Stimulated activated naive CD8-positive, alpha-beta T cell treated with anti-CD3 and anti-CD28 coated beads, Interleukin-15, Interleukin-2, amounts not matched to agents 100 ng/mL and 50 ng/mL, for 24 hours (primary cell): Measurements from ENCODE around the gene AIDA.

Source experiments
- H3K27ac Mint-ChIP-seq: one replicate; pipeline ENCODE4 v1.8.0; 2021; ENCODE audit warnings: mild to moderate bottlenecking, mixed read lengths
- H3K27me3 Mint-ChIP-seq: one replicate; pipeline ENCODE4 v1.8.0; 2021; ENCODE audit warnings: mixed read lengths
- H3K36me3 Mint-ChIP-seq: one replicate; pipeline ENCODE4 v1.8.0; 2021; ENCODE audit warnings: low read depth, mixed read lengths
- H3K4me1 Mint-ChIP-seq: one replicate; pipeline ENCODE4 v1.8.0; 2021; ENCODE audit warnings: low read depth, mixed read lengths
- H3K4me3 Mint-ChIP-seq: one replicate; pipeline ENCODE4 v1.8.0; 2021; ENCODE audit warnings: mild to moderate bottlenecking, mixed read lengths
- H3K9me3 Mint-ChIP-seq: one replicate; pipeline ENCODE4 v1.8.0; 2021; ENCODE audit warnings: mixed read lengths

AIDA gene

DNA sequence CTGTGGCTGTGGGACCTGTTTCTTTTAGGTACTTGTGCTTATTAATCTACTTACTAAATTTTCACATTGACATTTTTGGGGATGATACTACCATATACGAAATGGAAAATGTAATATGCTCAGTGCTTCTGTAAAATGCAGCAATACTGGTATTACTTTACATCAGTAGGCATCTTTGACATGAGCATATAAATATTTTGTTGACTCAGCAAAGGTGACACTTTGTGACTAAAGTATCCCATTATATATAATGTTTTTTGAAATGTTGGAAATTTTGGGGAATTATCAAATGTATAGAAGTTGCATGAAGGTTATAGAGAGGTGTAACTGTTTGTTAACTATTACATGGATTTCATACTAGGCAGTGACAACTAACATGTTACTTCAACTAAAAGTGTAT lies 22.4 kb upstream of the AIDA start:
- Mint-ChIP-seq H3K27me3 (no peaks in the 10 kb centered on the region), H3K9me3 (no peaks in the 10 kb centered on the region), H3K27ac (no peak overlapping the region), H3K4me1 (peaks cover 21% of the 10 kb centered on the region), H3K36me3 (peaks cover 43% of the 10 kb centered on the region), H3K4me3 (no peak overlapping the region)

DNA sequence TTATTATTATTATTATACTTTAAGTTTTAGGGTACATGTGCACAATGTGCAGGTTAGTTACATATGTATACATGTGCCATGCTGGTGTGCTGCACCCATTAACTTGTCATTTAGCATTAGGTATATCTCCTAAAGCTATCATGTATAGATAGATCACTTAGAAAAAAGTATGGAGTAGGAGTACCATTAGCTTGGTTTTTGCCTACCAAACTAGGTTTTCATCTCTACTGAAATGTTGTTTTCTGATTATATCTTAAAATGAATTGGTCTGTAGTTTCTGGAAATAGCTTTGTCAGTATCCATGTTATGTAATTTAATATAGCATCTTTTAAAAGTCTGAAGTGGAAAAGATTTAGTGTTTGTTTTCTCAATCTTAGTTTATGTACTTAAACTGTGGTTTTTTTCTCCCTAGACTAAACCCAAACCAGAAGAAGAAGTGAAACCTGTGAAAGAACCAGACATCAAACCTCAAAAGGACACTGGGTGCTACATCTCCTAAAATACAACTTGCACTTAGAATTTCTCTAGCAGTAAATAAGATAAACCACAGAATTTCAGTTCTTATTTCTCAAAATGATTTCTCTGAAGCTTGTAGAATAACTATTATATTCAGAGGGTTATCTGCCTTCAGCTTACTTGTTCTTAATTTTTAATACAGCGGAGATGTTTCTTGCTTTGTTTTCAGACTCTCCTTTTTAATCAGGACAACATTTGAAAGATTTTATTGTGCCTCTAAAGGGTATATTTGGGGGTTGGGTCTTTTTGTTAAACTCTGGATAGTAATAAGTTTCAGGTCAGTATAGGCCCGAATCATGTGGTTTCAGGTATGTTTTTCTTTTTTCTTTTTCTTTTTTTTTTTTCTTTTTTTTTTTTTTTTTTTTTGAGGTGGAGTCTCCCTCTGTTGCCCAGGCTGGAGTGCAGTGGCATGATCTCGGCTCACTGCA lies 20.2 kb upstream of the AIDA start:
- Mint-ChIP-seq H3K9me3 (no peaks in the 10 kb centered on the region), H3K27ac (peak overlapping the region; percentile 53), H3K27me3 (no peaks in the 10 kb centered on the region), H3K36me3 (peaks cover 65% of the 10 kb centered on the region), H3K4me3 (no peak overlapping the region), H3K4me1 (peaks cover 21% of the 10 kb centered on the region)

DNA sequence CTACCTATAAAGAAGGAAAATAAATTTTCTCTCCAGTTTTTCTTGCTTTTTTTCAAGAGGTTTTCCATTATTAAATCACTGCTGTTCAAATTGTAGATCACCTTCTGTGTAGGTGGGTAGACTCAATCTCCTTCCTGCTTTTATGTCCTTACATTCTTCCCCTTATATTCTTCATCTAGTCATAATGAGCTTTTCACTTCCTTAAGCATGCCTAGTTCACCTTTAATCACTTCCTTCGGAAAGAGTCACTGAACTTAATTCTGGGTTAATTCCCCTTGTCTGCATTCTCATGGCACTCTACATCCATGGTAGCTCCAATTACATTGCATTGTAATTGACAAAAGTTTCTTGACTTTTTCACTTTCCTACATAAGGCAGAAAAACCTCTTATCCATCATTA lies 18.6 kb upstream of the AIDA start:
- peaks cover 21% of the 10 kb centered on the region for H3K4me1 Mint-ChIP-seq
- no peak overlapping the region for H3K4me3 Mint-ChIP-seq
- H3K27ac Mint-ChIP-seq: no peak overlapping the region
- no peaks in the 10 kb centered on the region for H3K27me3 Mint-ChIP-seq
- no peaks in the 10 kb centered on the region for H3K9me3 Mint-ChIP-seq
- H3K36me3 Mint-ChIP-seq: peaks cover 67% of the 10 kb centered on the region

DNA sequence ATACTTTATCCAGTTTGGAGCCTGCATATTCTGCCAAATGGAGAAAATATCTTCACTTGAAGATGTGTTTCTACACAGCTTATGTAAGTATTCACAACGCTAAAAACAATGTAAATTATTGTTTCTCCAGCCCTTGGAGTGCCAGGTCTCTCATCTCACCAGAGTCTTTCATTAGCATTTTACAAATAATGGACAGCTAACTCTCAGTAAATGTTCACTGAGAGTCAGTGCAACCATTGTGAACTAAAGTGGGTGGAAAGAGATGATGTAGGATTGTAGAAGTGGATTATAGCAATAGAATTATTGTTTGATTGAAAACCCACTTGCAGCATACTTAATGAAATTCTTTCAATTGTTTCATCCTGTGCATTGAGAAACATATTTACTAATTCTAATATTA lies 16.5 kb upstream of the AIDA start:
- Mint-ChIP-seq H3K4me3 (no peak overlapping the region), H3K4me1 (peaks cover 21% of the 10 kb centered on the region), H3K9me3 (no peaks in the 10 kb centered on the region), H3K27ac (no peak overlapping the region), H3K27me3 (no peaks in the 10 kb centered on the region), H3K36me3 (peaks cover 75% of the 10 kb centered on the region)

DNA sequence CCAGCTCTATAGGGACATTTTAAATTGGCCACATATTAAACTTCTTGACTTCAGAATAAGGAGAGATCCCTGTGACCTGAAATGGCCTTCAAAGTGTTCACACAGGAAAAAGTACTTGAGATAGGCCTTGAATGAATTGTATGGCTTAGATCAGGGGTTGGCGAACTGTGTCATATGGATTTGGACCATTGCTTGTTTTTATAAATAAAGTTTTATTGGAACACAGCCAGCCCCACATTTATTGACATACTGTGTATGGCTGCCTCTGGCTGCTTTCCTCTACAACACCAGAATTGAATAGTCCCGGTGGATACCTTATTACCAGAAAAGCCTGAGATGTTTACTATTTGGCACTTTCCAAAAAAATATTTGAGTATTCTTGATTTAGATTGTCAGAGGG lies 4.1 kb upstream of the AIDA start:
- Mint-ChIP-seq H3K4me3 (no peak overlapping the region), H3K36me3 (peaks cover 62% of the 10 kb centered on the region), H3K9me3 (no peaks in the 10 kb centered on the region), H3K27me3 (no peaks in the 10 kb centered on the region), H3K4me1 (peaks cover 30% of the 10 kb centered on the region), H3K27ac (no peak overlapping the region)

DNA sequence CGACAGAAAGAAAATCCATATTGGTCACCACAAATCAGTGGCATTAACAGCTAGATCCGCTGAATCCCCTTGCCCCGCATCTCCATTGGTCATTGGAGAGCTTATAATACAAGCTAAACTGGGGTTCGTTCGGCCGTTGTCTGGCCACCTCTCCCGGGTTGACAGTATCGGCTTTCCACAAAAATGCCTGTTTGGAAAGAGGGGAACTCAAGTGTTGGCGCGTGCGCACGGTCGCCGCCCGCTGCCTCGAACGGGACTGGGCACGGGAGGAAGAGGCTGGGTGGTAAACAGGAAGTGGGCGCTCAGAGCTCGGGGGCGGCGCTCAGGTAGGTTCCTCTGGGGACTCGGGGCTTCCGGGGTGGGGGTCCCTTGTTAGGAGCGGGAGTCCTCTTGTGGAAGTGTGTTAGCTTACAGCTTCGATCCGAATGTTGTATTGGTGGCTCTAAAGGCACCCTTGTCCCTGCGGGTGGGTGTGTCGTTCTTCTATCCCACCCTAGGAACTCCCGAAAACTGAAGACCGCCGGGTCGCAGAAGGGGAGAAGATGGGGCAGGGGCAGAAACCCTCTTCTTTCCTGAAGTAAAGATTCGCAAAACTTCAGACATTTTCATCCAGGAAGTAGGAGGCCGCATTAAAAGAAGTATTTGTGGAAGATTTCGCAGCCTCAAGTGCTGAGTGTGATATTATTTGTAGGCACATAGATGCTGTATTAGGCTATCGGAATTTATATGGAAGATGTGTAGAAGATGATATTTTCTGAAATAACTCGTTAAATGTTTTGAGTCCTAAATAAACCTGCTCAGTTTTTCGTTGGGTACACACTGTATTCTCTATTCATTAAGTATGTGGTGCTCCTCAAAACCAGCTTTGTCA lies 1.0 kb upstream of the AIDA start:
- no peaks in the 10 kb centered on the region for H3K27me3 Mint-ChIP-seq
- no peaks in the 10 kb centered on the region for H3K9me3 Mint-ChIP-seq
- peak overlapping the region; percentile 96 for H3K4me3 Mint-ChIP-seq
- H3K4me1 Mint-ChIP-seq: peaks cover 57% of the 10 kb centered on the region
- H3K27ac Mint-ChIP-seq: peak overlapping the region; percentile 99
- H3K36me3 Mint-ChIP-seq: peaks cover 49% of the 10 kb centered on the region

DNA sequence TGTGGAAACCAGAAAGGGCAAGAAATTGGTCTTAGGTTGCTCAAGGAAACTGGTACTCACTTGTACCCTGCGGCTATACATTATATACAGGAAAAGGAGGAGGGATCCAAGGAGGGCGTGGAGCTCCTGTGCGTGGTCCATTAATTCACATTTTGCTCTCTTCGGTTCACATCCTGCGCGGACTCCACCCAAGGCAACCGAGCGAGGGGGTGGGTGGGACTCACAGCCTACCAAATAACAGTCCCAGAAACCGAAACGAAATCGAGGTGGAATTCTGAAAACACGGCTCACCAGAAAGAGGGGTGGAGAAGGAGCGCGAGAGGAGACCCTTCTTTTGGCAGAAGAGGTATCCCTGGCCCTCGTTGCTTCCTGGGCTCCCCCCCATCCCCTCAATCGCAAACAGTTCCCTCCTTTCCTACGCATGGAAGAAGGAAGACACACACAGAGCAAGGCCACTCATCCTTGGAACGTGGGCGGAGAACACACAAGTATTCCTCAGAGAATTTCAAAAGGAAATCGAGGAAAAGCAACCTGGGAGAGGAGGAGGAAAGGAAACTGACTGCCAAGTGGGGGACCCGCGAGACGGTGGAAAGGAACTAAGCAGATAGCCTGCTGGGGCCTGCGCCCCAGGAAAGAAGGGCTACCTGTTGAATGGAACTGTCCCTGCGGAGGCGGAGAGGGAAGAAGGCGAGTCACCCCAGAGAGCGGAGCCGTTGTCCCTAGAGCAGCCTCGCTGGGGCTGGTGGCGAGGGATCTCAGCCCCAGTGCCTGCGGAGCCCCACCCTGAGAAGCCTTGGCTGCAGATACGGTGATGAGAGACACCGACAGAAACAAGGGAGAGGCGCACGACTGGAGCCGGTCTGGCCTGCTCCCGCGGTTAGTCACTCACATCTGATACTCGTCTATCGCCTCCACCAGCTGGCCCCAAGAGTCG lies 705 bp downstream of the AIDA start:
- H3K9me3 Mint-ChIP-seq: no peaks in the 10 kb centered on the region
- H3K36me3 Mint-ChIP-seq: peaks cover 42% of the 10 kb centered on the region
- peak overlapping the region; percentile 96 for H3K4me3 Mint-ChIP-seq
- no peaks in the 10 kb centered on the region for H3K27me3 Mint-ChIP-seq
- peak overlapping the region; percentile 93 for H3K27ac Mint-ChIP-seq
- peaks cover 61% of the 10 kb centered on the region for H3K4me1 Mint-ChIP-seq

DNA sequence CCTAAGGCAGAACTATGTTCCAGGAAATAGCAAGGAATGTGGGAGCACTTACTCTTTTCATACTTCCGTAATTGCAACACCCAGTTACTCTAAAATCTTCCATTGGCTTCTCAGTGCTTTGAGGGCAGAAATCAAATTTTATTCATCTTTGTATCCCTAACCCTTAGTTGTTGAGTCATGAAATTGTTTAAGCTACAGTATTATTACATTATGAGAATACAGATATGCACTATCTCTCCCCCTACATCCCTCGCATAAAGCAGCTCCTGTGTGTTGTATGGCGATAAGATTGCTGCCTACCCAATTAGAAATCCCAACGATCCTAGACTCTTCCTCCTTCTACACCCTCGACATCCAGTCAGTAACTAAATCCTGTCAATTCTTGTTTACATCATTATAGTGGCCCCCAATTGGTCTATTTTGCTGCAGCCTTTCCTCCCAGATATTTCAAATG lies 2.6 kb downstream of the AIDA start:
- H3K4me1 Mint-ChIP-seq: peaks cover 69% of the 10 kb centered on the region
- no peaks in the 10 kb centered on the region for H3K27me3 Mint-ChIP-seq
- no peaks in the 10 kb centered on the region for H3K9me3 Mint-ChIP-seq
- H3K4me3 Mint-ChIP-seq: peak overlapping the region; percentile 96
- peaks cover 49% of the 10 kb centered on the region for H3K36me3 Mint-ChIP-seq
- no peak overlapping the region for H3K27ac Mint-ChIP-seq

DNA sequence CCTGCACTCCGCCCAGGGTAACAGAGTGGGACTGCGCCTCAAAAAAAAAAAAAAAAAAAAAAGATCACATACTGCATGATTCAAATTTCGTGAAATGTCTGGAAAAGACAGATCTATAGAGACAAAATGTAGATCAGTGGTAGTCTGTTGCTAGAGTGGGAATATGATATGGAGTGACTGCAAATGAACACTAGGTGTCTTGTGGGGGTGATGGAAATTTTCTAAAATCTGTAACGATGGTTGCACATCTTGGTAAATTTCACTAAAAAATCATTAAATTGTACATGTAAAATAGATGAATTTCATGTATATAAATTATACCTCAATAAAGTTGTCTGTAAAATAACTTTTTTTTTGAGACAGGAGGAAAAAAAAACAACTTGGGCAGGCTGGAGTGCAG lies 5.5 kb downstream of the AIDA start:
- H3K27me3 Mint-ChIP-seq: no peaks in the 10 kb centered on the region
- H3K9me3 Mint-ChIP-seq: peaks cover 3% of the 10 kb centered on the region
- peak overlapping the region; percentile 40 for H3K27ac Mint-ChIP-seq
- H3K4me1 Mint-ChIP-seq: peaks cover 68% of the 10 kb centered on the region
- H3K36me3 Mint-ChIP-seq: peaks cover 65% of the 10 kb centered on the region
- H3K4me3 Mint-ChIP-seq: no peak overlapping the region

DNA sequence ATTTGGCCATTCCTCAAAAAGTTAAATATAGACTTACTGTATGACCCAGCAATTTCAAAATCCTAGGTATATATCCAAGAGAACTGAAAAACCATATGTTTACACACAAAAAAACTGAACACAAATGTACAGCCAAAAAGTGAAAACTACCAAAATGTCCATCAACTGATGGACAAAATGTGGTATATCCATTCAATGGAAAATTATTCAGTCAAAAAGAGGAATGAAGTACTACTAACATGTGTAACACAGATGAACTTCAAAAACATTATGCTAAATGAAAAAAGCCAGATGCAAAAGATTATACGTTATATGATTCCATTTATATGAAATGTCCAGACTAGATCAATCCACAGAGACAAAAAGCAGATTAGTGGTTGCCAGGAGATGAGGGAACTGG lies 8.0 kb downstream of the AIDA start:
- Mint-ChIP-seq H3K4me1 (peaks cover 46% of the 10 kb centered on the region), H3K9me3 (peaks cover 3% of the 10 kb centered on the region), H3K27ac (no peak overlapping the region)

DNA sequence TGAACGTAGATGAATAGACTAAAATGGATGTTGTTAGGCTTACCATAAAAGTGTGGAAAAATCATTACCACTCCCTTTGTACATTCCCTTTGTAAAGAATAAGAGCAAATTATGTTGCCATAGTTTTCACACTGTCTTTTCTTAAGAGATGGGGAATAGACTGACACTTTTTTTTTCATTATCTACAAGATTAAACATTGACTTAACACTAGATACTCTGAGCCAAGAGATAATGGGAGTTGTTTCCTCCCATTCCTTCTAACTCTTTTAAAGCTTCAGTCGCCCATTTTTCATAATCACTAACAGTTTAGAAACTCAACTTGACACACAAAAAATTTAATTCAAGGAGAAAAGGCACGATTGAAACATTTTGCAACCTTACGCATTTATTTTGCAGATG lies 10.1 kb downstream of the AIDA start:
- H3K4me1 Mint-ChIP-seq: peaks cover 37% of the 10 kb centered on the region
- H3K27ac Mint-ChIP-seq: peak overlapping the region; percentile 4
- H3K27me3 Mint-ChIP-seq: no peaks in the 10 kb centered on the region
- no peak overlapping the region for H3K4me3 Mint-ChIP-seq
- peaks cover 54% of the 10 kb centered on the region for H3K36me3 Mint-ChIP-seq
- H3K9me3 Mint-ChIP-seq: peaks cover 3% of the 10 kb centered on the region

More for the DNA sequence above, 8.0 kb downstream of the AIDA start:
- Mint-ChIP-seq H3K4me3 (no peak overlapping the region), H3K36me3 (peaks cover 57% of the 10 kb centered on the region), H3K27me3 (no peaks in the 10 kb centered on the region)

DNA sequence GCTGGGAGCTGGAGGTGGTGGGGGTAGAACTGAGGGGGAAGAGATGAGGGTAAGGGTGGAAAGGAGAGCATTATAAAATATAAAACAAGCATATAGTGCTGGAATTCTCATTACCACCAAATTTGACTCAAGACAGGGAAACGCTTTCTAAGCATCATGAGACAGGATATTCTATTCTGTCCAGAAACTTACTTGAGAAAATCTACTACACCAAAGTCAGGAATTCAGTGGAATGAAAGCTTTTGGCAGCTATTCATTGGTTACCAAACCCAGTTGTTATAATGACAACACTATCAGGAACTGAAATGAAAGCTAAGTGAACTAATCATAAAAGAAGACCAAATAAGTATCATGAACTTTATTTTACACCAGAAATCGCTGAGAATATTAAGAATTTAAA lies 14.5 kb downstream of the AIDA start:
- Mint-ChIP-seq H3K27ac (no peak overlapping the region), H3K27me3 (no peaks in the 10 kb centered on the region), H3K36me3 (peaks cover 26% of the 10 kb centered on the region), H3K9me3 (no peaks in the 10 kb centered on the region), H3K4me1 (peaks cover 16% of the 10 kb centered on the region), H3K4me3 (no peak overlapping the region)

DNA sequence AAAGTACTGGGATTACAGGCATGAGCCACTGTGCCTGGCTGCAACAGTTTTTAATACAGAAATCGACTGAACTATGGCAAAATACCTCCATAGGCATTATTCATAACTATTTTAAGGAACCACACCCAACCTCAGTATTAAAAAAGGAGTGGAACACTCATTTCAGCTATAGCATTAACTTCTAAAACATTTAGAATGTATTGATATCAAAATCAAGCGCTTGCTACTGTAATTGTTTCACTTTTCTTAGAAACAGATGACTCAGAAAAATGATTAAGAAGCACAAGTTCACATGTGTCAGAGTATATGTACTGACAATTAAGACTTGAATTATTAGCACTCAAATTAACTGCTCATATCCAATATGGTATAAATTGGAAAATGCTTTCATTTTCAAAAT lies 15.1 kb downstream of the AIDA start:
- Mint-ChIP-seq H3K9me3 (no peaks in the 10 kb centered on the region), H3K36me3 (peaks cover 26% of the 10 kb centered on the region), H3K27me3 (no peaks in the 10 kb centered on the region), H3K4me3 (no peak overlapping the region), H3K4me1 (peaks cover 16% of the 10 kb centered on the region), H3K27ac (no peak overlapping the region)

DNA sequence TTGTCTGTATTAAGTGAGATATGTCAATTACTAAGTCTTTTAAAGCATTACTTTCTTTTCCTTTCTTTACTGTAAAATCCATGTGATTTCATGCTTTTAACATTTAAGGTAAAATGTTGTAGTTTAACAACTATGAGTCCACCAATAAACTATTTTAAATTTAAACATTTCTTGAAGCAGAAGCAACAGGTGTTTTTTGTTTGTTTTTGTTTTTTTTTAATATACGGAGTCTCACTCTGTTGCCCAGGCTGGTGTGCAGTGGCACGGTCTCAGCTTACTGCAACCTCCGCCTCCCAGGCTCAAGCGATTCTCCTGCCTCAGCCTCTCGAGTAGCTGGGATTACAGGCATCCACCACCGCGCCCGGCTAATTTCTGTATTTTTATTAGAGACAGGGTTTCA lies 15.6 kb downstream of the AIDA start:
- no peak overlapping the region for H3K27ac Mint-ChIP-seq
- H3K4me3 Mint-ChIP-seq: no peak overlapping the region
- H3K36me3 Mint-ChIP-seq: peaks cover 25% of the 10 kb centered on the region
- no peaks in the 10 kb centered on the region for H3K27me3 Mint-ChIP-seq
- H3K4me1 Mint-ChIP-seq: peaks cover 16% of the 10 kb centered on the region
- no peaks in the 10 kb centered on the region for H3K9me3 Mint-ChIP-seq
